K562 (cell line): ENCODE measurements around the gene COX14. TPM values are rescaled to one million over a fixed set of nuclear protein-coding genes. Genes with fewer than 3 reads are reported as not detected.
A peak's percentile ranks its signal among the peaks of the same experiment; 100 is the strongest.

ENCODE experiments used
- ATF6 ChIP-seq: sonication (generic); formaldehyde crosslinking; IDR thresholded peaks from 2 replicates; pipeline ENCODE4 v1.4.0; 2020; ENCODE audit warnings: mild to moderate bottlenecking, missing genetic modification reagents
- CEBPB ChIP-seq: fragments of 450-650 bp; IDR thresholded peaks from 2 replicates; pipeline ENCODE4 v1.6.1; 2016; ENCODE audit warnings: missing genetic modification characterization, missing compliant biosample characterization
- CTBP1 ChIP-seq: fragments of 450-650 bp; IDR thresholded peaks from 2 replicates; pipeline ENCODE4 v1.6.1; 2016; ENCODE audit warnings: borderline replicate concordance
- ELK3 ChIP-seq: fragments of 450-650 bp; formaldehyde crosslinking; IDR thresholded peaks from 2 replicates; pipeline ENCODE4 v1.4.0; 2020; ENCODE audit warnings: mild to moderate bottlenecking
- MYNN ChIP-seq, 2 experiments: sonication (generic); formaldehyde crosslinking in 1 of 2; IDR thresholded peaks; 2 replicates each; pipeline versions ENCODE4 v1.5.0 to v1.6.1; 2016 to 2020; ENCODE audit warnings: antibody characterized with exemption in 1 of 2, missing genetic modification reagents in 1 of 2
- POU5F1 ChIP-seq: fragments of 150-350 bp; IDR thresholded peaks from 2 replicates; pipeline ENCODE4 v1.6.1; 2014; ENCODE audit warnings: borderline replicate concordance, low read length, low read depth, mild to moderate bottlenecking; ENCODE audit not compliant: partially characterized antibody
- PURB ChIP-seq: sonication (generic); formaldehyde crosslinking; IDR thresholded peaks from 2 replicates; pipeline ENCODE4 v1.9.0; 2021; ENCODE audit warnings: low read depth, mild to moderate bottlenecking, missing genetic modification reagents
- RAD51 ChIP-seq: fragments of 450-650 bp; IDR thresholded peaks from 2 replicates; pipeline ENCODE4 v1.7.1; 2016; ENCODE audit warnings: low read depth, mild to moderate bottlenecking, borderline replicate concordance
- REST ChIP-seq, 2 experiments: fragments of 450-650 bp; formaldehyde crosslinking in 1 of 2; IDR thresholded peaks; 2 replicates each; pipeline versions ENCODE4 v1.4.0 to v1.6.1; 2014 to 2020; ENCODE audit warnings: mild to moderate bottlenecking in 2 of 2, borderline replicate concordance in 1 of 2, low read depth in 1 of 2
- SMC3 ChIP-seq: conservative IDR thresholded peaks from 2 replicates; pipeline ENCODE4 v1.6.1; 2011; ENCODE audit warnings: low read depth, low read length, improper control_type of control experiment; ENCODE audit not compliant: insufficient read depth
- ZNF133 ChIP-seq: fragments of 250-450 bp; sonication (Bioruptor Pico); IDR thresholded peaks from 2 replicates; pipeline ENCODE4 v1.4.0; 2020; ENCODE audit warnings: mild to moderate bottlenecking
- ZNF280B ChIP-seq: fragments of 250-450 bp; sonication (Bioruptor Pico); IDR thresholded peaks from 2 replicates; pipeline ENCODE4 v1.5.1; 2021; ENCODE audit warnings: mild to moderate bottlenecking
- ZNF586 ChIP-seq: fragments of 450-650 bp; formaldehyde crosslinking; conservative IDR thresholded peaks from 2 replicates; pipeline ENCODE4 v1.4.0; 2020; ENCODE audit warnings: mild to moderate bottlenecking, moderate library complexity
- polyA plus RNA-seq, 8 experiments: library from polyadenylated mRNA; depleted of rRNA in 4 of 8; stranded (reverse) in 5 of 8; unstranded in 3 of 8; fragments of >200 nt; fragmentation: Nextera tagmentation in 2 of 8; fragmentation: Illumina TruSeq in 1 of 8; extraction: Ambion mirVana in 2 of 8; extraction: Trizol in 1 of 8; gene quantifications; 2 replicates each; pipeline versions ENCODE4 v1.2.1 to v1.2.3, GENCODE V29; 2011 to 2014; ENCODE audit warnings: inconsistent platforms in 1 of 8, missing spikeins in 1 of 8
- total RNA-seq, 7 experiments: library from RNA; depleted of rRNA in 6 of 7; stranded (reverse); fragments of >200 nt in 6 of 7; fragmentation: Illumina TruSeq in 2 of 7; extraction: Trizol in 2 of 7; gene quantifications; 2 replicates each; pipeline versions ENCODE4 v1.2.1 to v1.2.3, GENCODE V29; 2011 to 2021; ENCODE audit warnings: low replicate concordance in 1 of 7

Gene COX14
- total and polyA plus RNA-seq, 9 of the 15 experiments (the other 6 are each of a cell fraction or from before 2014, with no cell fraction given) = 44.4 to 269 (median 53.4) TPM

GRCh38 chr12:50088577-50089335 lies 23.3 kb upstream of the COX14 start (continued):
- TF ChIP-seq ATF6 (CRISPR knock-in tag) (no peak), CTBP1 (peak; percentile 51; the same call in 1 of the 2 replicates), POU5F1 (no peak), SMC3 (peak; percentile 41; the same call in 1 of the 2 replicates), REST (IDR thresholded peaks at IDR 0.05; ENCODE audit: borderline replicate concordance) (peak; percentile 58; the same call in 1 of the 2 replicates), REST (CRISPR knock-in tag; IDR thresholded peaks at IDR 0.05; ENCODE audit: low read depth) (no peak), MYNN (IDR thresholded peaks at IDR 0.05) (no peak), MYNN (CRISPR knock-in tag; IDR thresholded peaks at IDR 0.05) (no peak), ZNF280B (CRISPR knock-in tag) (no peak), ZNF586 (CRISPR knock-in tag) (no peak), PURB (CRISPR knock-in tag) (no peak), ELK3 (no peak), CEBPB (tag) (0 out of 2 replicates have a peak, but pooled peaks have one; percentile 25), ZNF133 (CRISPR knock-in tag) (no peak), RAD51 (no peak)
